ENCODE results near the gene POLR2J. TPM values are rescaled to one million over a fixed set of nuclear protein-coding genes. Genes with fewer than 3 reads are reported as not detected.

POLR2J gene
- total RNA-seq, 1 donor from 2014 or later: 48.1 TPM

DNA sequence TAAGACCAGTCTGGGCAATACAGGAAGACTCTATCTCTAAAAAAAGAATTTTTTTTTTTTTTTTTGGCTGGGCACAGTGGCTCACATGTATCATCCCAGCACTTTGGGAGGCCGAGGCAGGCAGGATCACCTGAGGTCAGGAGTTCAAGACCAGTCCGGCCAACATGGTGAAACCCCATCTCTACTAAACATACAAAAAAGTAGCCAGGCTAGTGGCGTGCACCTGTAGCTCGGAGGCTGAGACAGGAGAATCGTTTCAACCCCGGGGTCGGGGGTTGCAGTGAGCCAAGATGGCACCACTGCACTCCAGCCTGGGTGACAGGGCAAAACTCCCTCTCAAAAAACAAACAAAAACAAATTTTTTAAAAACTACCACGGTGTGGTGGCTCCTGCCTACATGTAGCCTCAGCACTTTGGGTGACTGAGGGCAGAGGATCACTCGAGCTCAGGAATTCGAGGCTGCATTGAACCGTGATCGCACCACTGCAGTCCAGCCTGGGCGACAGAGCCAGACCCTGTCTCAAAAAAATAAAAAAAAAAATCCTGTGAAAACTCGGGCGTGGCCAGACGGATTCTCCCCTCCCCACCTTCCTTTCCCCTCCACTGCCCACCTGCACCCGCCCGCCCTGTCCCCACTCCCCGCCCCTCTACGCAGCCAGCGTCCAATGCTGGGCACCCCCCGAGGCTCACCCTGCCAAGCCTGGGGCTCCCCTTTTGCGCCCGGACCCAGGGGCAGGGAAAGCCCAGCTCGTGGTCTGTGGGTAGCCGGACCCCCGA lies 46.1 kb downstream of the POLR2J start:
- Mint-ChIP-seq H3K27ac (ENCODE audit: unreplicated experiment) (peak overlapping the region; percentile 61), H3K36me3 (ENCODE audit: low read depth, unreplicated experiment) (peaks cover 11% of the 10 kb centered on the region), H3K4me3 (ENCODE audit: unreplicated experiment) (peak overlapping the region; percentile 84)

GRCh38 chr7:102431617-102432298 lies 47.0 kb downstream of the POLR2J start:
- H3K27ac Mint-ChIP-seq (ENCODE audit: unreplicated experiment): peak overlapping the region; percentile 80
- peaks cover 14% of the 10 kb centered on the region for H3K4me1 Mint-ChIP-seq (ENCODE audit: unreplicated experiment)
- peaks cover 13% of the 10 kb centered on the region for H3K36me3 Mint-ChIP-seq (ENCODE audit: low read depth, unreplicated experiment)
- H3K9me3 Mint-ChIP-seq (ENCODE audit: unreplicated experiment): no peaks in the 10 kb centered on the region
- no peak for TF ChIP-seq CTCF (IDR thresholded peaks at IDR 0.05; ENCODE audit: unreplicated experiment)
- DNase-seq (ENCODE audit: low spot score): no peak
- H3K27me3 Mint-ChIP-seq (ENCODE audit: unreplicated experiment): peaks cover 15% of the 10 kb centered on the region
- no peak overlapping the region for H3K4me3 Mint-ChIP-seq (ENCODE audit: unreplicated experiment)

More for the DNA sequence above, 46.1 kb downstream of the POLR2J start:
- H3K4me1 Mint-ChIP-seq (ENCODE audit: unreplicated experiment): peaks cover 14% of the 10 kb centered on the region
- no peak for TF ChIP-seq CTCF (IDR thresholded peaks at IDR 0.05; ENCODE audit: unreplicated experiment)
- DNase-seq (ENCODE audit: low spot score): no peak
- H3K27me3 Mint-ChIP-seq (ENCODE audit: unreplicated experiment): peaks cover 15% of the 10 kb centered on the region
- no peaks in the 10 kb centered on the region for H3K9me3 Mint-ChIP-seq (ENCODE audit: unreplicated experiment)

- peak overlapping the region; percentile 7 for H3K4me3 Mint-ChIP-seq (ENCODE audit: unreplicated experiment)
- no peaks in the 10 kb centered on the region for H3K9me3 Mint-ChIP-seq (ENCODE audit: unreplicated experiment)
- H3K27me3 Mint-ChIP-seq (ENCODE audit: unreplicated experiment): peaks cover 10% of the 10 kb centered on the region
- DNase-seq (ENCODE audit: low spot score): no peak
- peak overlapping the region; percentile 37 for H3K27ac Mint-ChIP-seq (ENCODE audit: unreplicated experiment)
- no peak for TF ChIP-seq CTCF (IDR thresholded peaks at IDR 0.05; ENCODE audit: unreplicated experiment)
- peaks cover 9% of the 10 kb centered on the region for H3K4me1 Mint-ChIP-seq (ENCODE audit: unreplicated experiment)
- H3K36me3 Mint-ChIP-seq (ENCODE audit: low read depth, unreplicated experiment): peaks cover 22% of the 10 kb centered on the region
Measured at GRCh38 chr7:102429141-102429899, 49.4 kb downstream of the POLR2J start.

DNA sequence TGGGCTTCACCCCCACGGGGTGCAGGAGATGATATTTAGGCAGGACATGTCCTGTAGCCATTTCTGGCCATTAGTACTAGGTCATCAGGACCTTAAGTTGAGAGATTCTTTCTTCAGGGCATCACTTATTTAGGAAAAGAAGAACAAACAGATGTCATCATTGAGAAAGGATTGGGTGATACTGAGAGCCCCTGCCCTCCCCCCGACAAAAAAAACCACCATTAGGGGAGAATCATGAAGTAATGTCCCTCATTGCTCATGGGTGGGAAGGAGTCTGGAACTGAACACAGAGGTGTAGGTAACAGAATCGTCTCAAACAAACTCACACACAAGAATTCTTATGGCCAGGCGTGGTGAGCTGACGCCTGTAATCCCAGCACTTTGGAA lies 51.7 kb downstream of the POLR2J start:
- no peak overlapping the region for H3K27ac Mint-ChIP-seq (ENCODE audit: unreplicated experiment)

More for the DNA sequence above, 51.7 kb downstream of the POLR2J start:
- no peak for DNase-seq (ENCODE audit: low spot score)
- no peak overlapping the region for H3K4me3 Mint-ChIP-seq (ENCODE audit: unreplicated experiment)
- H3K9me3 Mint-ChIP-seq (ENCODE audit: unreplicated experiment): no peaks in the 10 kb centered on the region
- H3K27me3 Mint-ChIP-seq (ENCODE audit: unreplicated experiment): peaks cover 8% of the 10 kb centered on the region
- TF ChIP-seq CTCF (IDR thresholded peaks at IDR 0.05; ENCODE audit: unreplicated experiment): no peak
- peaks cover 23% of the 10 kb centered on the region for H3K36me3 Mint-ChIP-seq (ENCODE audit: low read depth, unreplicated experiment)
- H3K4me1 Mint-ChIP-seq (ENCODE audit: unreplicated experiment): peaks cover 6% of the 10 kb centered on the region
